ENCODE data around the gene KLC1. TPM values are rescaled to one million over a fixed set of nuclear protein-coding genes. Genes with fewer than 3 reads are reported as not detected.

KLC1 gene
- total and polyA plus RNA-seq, 2 of the 8 experiments (the other 6 are each of a cell fraction or from before 2014, with no cell fraction given) = 84.6 to 134 TPM

GRCh38 chr14:103702095-103702494 is 73.1 kb downstream of the KLC1 start (continued):
- TF ChIP-seq CHD7 (IDR thresholded peaks at IDR 0.05; ENCODE audit: insufficient replicate concordance, low read length) (no peak), FOSL1 (IDR thresholded peaks at IDR 0.05; ENCODE audit: insufficient read depth, low read depth, low read length) (no peak), RBBP5 (IDR thresholded peaks at IDR 0.05; ENCODE audit: borderline replicate concordance, low read depth, low read length) (no peak), ATF2 (IDR thresholded peaks at IDR 0.05; ENCODE audit: low read length) (no peak), POLR2AphosphoS5 (IDR thresholded peaks at IDR 0.05; ENCODE audit: low read depth, low read length) (no peak), KDM4A (IDR thresholded peaks at IDR 0.05; ENCODE audit: low read depth, low read length, severe bottlenecking) (no peak), CREB1 (IDR thresholded peaks at IDR 0.05) (no peak), EGR1 (IDR thresholded peaks at IDR 0.05; ENCODE audit: borderline replicate concordance, low read depth, low read length) (no peak), SAP30 (IDR thresholded peaks at IDR 0.05; ENCODE audit: insufficient read depth, insufficient replicate concordance, low read length) (no peak)
